Measurements from ENCODE around the gene ALPK3.

DNA sequence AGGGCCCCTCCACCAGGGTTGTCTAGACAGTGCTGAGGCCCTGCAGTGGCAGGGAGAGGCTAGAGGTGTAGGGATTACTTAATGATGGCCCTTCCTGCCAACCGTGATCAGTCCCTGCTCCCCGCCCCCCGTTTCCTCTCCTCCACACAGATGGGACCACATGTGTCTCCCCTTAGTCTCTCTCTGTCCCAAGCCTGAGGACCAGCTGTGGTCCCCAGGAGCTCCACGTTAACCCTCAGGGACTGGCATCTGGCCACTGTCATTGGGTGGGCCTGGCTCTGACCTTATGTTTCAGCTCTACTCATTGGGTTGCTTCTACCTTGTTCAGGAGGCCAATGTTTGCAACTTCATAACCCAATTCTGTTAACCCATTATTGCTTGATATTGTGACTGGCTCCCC is 6.0 kb upstream of the ALPK3 start:
- TF ChIP-seq, protein P1, sequence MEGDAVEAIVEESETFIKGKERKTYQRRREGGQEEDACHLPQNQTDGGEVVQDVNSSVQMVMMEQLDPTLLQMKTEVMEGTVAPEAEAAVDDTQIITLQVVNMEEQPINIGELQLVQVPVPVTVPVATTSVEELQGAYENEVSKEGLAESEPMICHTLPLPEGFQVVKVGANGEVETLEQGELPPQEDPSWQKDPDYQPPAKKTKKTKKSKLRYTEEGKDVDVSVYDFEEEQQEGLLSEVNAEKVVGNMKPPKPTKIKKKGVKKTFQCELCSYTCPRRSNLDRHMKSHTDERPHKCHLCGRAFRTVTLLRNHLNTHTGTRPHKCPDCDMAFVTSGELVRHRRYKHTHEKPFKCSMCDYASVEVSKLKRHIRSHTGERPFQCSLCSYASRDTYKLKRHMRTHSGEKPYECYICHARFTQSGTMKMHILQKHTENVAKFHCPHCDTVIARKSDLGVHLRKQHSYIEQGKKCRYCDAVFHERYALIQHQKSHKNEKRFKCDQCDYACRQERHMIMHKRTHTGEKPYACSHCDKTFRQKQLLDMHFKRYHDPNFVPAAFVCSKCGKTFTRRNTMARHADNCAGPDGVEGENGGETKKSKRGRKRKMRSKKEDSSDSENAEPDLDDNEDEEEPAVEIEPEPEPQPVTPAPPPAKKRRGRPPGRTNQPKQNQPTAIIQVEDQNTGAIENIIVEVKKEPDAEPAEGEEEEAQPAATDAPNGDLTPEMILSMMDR (IDR thresholded peaks at IDR 0.05): no peak
- no peak for TF ChIP-seq ZFX (IDR thresholded peaks at IDR 0.05; ENCODE audit: borderline replicate concordance)

Measured in 22Rv1 (cell line).